ENCODE data around the gene LPP. TPM values are rescaled to one million over a fixed set of nuclear protein-coding genes. Genes with fewer than 3 reads are reported as not detected.

The LPP gene
- total RNA-seq, 2 donors from 2014 or later = 1,568 to 1,607 TPM

GRCh38 chr3:188900421-188900951 is 746.5 kb downstream of the LPP start:
- Histone ChIP-seq H3K27ac (peak overlapping the region in 1 of 2 donors; percentile 72), H3K36me3 (no peaks in the 10 kb centered on the region), H3K9me3 (no peaks in the 10 kb centered on the region), H3K4me1 (ENCODE audit: control insufficient read depth in 1 of 2, low read depth in 2 of 2) (peaks cover 13 to 31% of the 10 kb centered on the region in 2 donors), H3K27me3 (replicated peaks; ENCODE audit: insufficient read depth) (no peaks in the 10 kb centered on the region), H3K4me3 (no peak overlapping the region)
- no peak for TF ChIP-seq CTCF (IDR thresholded peaks at IDR 0.05)
- ATAC-seq (ENCODE audit: insufficient number of reproducible peaks, low FRiP score, low read depth) (peak; percentile 62), DNase-seq (ENCODE audit: low spot score) (no peak)

GRCh38 chr3:188901126-188901525 is 747.2 kb downstream of the LPP start:
- no peak for ATAC-seq (ENCODE audit: insufficient number of reproducible peaks, low FRiP score, low read depth)
- no peak for TF ChIP-seq CTCF (IDR thresholded peaks at IDR 0.05)
- peak overlapping the region; percentile 48 to 72 for H3K27ac ChIP-seq

DNA sequence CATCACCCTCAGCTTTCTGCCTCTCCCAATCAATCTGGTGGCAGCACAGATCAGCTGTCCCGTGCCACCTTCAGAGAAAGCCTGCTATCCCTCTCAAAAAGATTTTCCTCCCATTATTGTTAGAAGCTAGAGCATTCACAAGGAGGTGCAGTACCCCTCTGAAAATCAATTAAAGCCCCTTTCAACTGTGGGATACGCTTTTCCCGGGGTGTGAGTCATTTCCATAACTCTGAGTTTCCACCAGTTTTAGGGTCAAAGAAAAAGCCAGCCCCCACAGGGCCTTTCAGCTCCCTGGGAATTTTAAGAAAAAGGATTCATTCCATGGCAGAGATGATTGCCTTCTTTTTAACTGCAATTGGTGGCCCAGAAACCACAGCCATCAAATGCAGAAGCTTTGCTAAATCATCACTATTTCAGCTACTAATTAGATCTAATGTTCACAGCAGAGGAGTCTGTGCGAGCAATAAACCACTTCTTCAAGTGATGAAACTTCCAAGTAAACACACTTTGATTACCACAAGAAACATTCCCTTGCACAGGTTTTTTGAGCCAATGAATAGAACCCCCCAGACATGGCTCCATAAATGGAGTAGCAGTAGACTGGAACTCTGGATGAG is 747.8 kb downstream of the LPP start:
- peaks cover 18 to 41% of the 10 kb centered on the region in 2 donors for H3K4me1 ChIP-seq (ENCODE audit: control insufficient read depth in 1 of 2, low read depth in 2 of 2)
- no peaks in the 10 kb centered on the region for H3K27me3 ChIP-seq (replicated peaks; ENCODE audit: insufficient read depth)
- no peak for TF ChIP-seq CTCF (IDR thresholded peaks at IDR 0.05)
- DNase-seq (ENCODE audit: low spot score) (no peak), ATAC-seq (ENCODE audit: insufficient number of reproducible peaks, low FRiP score, low read depth) (no peak)
- no peaks in the 10 kb centered on the region for H3K36me3 ChIP-seq
- no peak overlapping the region for H3K4me3 ChIP-seq
- no peaks in the 10 kb centered on the region for H3K9me3 ChIP-seq
- peak overlapping the region; percentile 48 to 72 for H3K27ac ChIP-seq

More at GRCh38 chr3:188901126-188901525, 747.2 kb downstream of the LPP start:
- peak overlapping the region; percentile 2 for H3K4me3 ChIP-seq
- H3K9me3 ChIP-seq = no peaks in the 10 kb centered on the region
- no peaks in the 10 kb centered on the region for H3K36me3 ChIP-seq
- DNase-seq (ENCODE audit: low spot score) = no peak
- no peaks in the 10 kb centered on the region for H3K27me3 ChIP-seq (replicated peaks; ENCODE audit: insufficient read depth)
- H3K4me1 ChIP-seq (ENCODE audit: control insufficient read depth in 1 of 2, low read depth in 2 of 2) = peaks cover 15 to 35% of the 10 kb centered on the region in 2 donors

GRCh38 chr3:188904670-188905069 is 750.7 kb downstream of the LPP start:
- Histone ChIP-seq H3K4me1 (ENCODE audit: control insufficient read depth in 1 of 2, low read depth in 2 of 2) (peaks cover 18 to 35% of the 10 kb centered on the region in 2 donors), H3K4me3 (no peak overlapping the region), H3K27ac (no peak overlapping the region), H3K36me3 (no peaks in the 10 kb centered on the region), H3K9me3 (no peaks in the 10 kb centered on the region), H3K27me3 (replicated peaks; ENCODE audit: insufficient read depth) (no peaks in the 10 kb centered on the region)
- no peak for TF ChIP-seq CTCF (IDR thresholded peaks at IDR 0.05)
- no peak for ATAC-seq (ENCODE audit: insufficient number of reproducible peaks, low FRiP score, low read depth)
- DNase-seq (ENCODE audit: low spot score) = no peak

- Histone ChIP-seq H3K27me3 (replicated peaks; ENCODE audit: insufficient read depth) (no peaks in the 10 kb centered on the region), H3K9me3 (no peaks in the 10 kb centered on the region), H3K36me3 (no peaks in the 10 kb centered on the region), H3K4me1 (ENCODE audit: control insufficient read depth in 1 of 2, low read depth in 2 of 2) (peaks cover 13 to 27% of the 10 kb centered on the region in 2 donors), H3K4me3 (no peak overlapping the region), H3K27ac (peak overlapping the region in 1 of 2 donors; percentile 25)
- ATAC-seq (ENCODE audit: insufficient number of reproducible peaks, low FRiP score, low read depth) (no peak), DNase-seq (ENCODE audit: low spot score) (no peak)
- TF ChIP-seq CTCF (IDR thresholded peaks at IDR 0.05) = no peak
Observed at GRCh38 chr3:188905547-188905946, 751.6 kb downstream of the LPP start.
